Stimulated activated CD4-positive, alpha-beta T cell treated with anti-CD3 and anti-CD28 coated beads, TNF-alpha, amount 100 ng/mL, for 24 hours (primary cell): ENCODE results near the gene JRKL.
A peak's percentile ranks its signal among the peaks of the same experiment; 100 is the strongest.

ENCODE experiments used
- DNase-seq, 3 experiments: peaks; one replicate each; pipeline ENCODE4 v3.0.0-alpha.2; 2020; ENCODE audit warnings: low read depth in 3 of 3

JRKL gene

DNA sequence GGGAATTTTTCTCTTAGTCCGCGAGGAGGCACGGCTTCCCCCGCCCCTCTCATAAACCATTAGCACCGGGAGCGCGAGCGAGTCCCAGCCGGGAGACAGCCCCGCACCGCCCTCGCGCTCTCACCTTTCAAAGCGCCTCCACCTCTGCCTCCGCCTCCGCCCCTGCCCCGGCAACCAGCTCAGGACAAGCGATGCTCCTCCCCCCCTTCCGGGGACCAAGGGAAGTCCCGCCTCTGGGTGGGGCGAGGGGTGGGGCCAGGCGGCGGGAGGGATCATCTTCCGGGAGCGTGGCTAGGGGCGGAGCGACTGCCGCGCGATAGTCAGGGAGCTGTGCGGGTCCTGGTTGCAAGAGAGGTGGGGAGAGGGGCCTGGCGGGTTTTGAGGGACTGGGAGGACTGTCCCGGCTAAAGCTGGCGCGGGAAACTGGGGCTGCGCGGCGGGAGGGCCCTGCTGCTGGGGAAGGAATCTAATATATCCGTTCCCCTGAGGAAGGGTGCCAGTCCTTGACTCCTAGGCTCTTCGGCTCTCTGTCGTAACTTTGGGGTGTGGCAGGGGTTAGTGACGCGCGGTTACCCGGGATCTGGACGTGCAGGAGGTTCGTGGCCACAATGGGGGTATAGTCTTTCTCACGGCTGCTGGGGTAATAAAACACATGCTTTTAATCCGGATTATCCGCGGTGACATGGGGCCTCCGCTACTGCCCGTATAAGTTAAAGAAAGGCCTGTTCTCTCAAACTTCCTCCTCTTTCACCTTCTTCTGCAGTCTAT, at the start of gene JRKL, which contains the start of gene CCDC82:
TSS of gene JRKL (plus strand) at position 294 of the 768 bp plus-strand sequence. CDS start 637 bp downstream, outside the sequence.
TSS of gene CCDC82 (minus strand) at position 193 of the 768 bp plus-strand sequence. CDS start 5,165 bp downstream, outside the sequence.
- peak; percentile 96 to 98 (median 98) for DNase-seq

DNA sequence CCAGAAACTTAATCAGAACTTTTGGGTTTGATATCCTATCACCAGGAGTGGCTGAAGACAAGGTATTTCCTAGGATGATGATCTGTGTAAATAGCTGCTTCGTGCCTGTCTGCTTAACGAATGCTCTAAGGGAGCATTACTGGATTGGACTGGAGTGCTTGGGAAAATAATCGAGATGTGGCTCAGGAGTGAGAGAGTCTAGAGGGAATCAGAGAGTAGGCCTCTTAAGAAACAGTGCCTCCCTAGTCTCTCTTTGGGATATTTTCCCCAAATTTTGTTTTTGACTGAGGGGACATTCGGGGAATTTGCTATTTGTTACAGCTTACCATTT, 49.3 kb upstream of the JRKL start:
- no peak for DNase-seq

DNA sequence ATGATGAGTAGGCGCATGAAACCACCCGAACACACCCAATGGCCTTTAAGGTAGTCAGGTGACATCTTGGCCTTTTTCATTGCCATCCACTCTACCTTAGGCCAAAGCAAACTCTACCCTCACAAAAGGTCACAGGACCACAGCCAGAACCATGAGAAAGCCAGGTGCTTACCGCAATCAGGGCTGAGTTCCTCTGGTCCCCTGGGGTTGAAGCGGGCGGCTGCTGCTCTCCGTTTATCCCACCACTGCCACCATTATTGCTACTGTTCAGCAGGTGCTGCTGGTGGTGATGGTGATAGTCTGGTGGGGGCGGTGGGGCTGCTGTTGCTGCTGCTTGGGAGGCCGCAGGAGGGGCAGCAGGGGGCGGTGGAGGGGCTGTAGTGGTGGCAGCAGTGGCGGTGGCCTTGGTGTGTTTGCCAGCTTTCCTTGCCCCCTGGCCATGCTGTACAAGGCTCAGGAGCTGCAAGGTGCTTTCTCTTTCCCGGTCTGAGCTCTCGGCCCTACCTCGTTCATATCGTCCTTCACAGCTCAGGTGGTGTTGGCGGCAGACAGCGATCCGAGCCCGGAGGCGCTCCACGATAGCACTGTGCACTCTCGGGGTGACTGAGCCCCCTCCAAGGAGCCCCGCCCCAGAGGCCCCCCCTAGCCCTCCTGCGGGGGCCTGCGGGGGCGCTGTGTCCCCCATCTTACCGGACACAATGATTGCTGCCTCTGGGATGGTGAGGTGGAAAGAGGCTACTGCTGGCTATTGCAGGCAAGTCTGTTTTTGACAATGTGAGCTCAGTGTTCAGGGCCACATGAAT, 48.4 kb upstream of the JRKL start:
- DNase-seq: peak in 2 of 3 experiments; percentile 20 to 50

GRCh38 chr11:96342014-96342960, 47.5 kb upstream of the JRKL start:
- no peak for DNase-seq

DNA sequence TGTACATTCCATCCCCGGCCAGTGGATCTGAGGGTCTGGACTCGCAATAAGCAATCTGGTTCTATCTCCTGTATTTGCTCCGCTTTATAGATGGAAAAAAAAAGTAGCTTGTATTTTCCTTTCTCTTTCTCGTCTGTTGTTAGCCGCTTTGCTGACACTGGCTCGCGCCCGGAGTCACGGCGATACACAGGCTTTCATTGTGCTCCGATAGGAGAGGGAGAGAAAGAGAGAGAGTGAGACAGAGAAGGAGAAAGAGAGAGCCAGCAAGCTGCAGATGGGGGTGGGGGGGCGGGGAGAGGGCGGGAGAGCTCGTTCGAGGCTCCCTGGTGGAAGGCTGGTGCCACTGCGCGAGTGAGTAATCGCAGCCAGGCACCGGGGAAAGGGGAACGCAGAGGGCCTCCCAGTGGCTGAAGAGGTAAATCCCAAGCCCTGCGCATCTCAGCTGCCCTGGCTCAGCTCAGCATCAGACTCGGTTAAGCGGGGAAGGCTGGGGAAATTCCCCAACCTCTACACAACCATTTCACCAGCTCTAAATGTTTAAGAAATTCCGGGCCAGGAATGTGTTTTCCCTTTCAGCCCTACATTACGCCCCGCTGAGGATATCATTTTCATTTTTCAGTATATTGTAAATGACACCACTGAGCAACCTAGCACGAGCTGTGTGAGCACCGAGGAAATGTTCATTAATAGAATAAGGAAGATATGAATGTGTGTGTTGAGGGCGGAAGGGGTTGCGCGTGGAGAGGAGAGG, 46.7 kb upstream of the JRKL start, which contains the start of gene MAML2:
TSS of gene MAML2 (minus strand) at position 235 of the 751 bp plus-strand sequence. CDS start 1,300 bp downstream, outside the sequence.
- peak; percentile 78 to 91 (median 81) for DNase-seq

DNA sequence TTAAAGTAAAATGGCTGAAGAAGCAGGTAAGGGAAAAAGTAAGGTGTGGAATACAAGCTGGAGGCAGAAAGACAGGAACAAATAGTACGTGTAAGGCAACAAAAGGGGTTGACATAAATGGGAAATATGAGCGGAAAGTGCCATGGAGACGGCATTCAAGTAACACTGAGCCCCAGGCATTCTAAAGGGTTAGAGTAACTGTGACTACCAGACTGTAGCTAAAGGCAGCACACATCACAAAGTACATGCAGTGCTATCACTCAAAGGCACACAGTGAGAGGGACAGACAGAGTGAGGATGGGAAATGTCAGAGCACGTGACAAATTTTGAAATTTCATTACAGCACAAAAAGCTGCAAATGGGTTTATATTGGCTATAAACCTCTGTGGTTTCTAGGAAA, 33.0 kb upstream of the JRKL start:
- no peak for DNase-seq

GRCh38 chr11:96357794-96358193, 32.0 kb upstream of the JRKL start:
- no peak for DNase-seq

GRCh38 chr11:96358321-96358720, 31.5 kb upstream of the JRKL start:
- no peak for DNase-seq

GRCh38 chr11:96361778-96362177, 28.0 kb upstream of the JRKL start:
- no peak for DNase-seq

DNA sequence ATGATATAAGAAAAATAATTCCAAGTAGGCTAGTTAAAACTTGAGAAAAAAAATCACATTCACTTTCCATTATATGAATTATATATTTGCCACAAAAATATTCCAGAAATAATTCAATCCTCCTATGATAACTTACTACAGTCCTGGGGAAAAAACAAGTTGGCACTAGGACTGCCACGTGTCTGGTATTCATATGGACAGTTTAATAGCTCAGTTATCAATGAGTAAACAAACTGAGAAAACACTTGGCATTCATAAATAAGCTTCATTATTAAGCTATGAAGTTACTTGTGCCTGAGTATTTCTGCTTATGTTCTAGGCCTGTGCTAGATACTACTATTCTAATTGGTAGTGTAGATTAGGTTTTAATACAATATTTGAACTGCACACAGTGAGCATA, 24.3 kb upstream of the JRKL start:
- DNase-seq: no peak

DNA sequence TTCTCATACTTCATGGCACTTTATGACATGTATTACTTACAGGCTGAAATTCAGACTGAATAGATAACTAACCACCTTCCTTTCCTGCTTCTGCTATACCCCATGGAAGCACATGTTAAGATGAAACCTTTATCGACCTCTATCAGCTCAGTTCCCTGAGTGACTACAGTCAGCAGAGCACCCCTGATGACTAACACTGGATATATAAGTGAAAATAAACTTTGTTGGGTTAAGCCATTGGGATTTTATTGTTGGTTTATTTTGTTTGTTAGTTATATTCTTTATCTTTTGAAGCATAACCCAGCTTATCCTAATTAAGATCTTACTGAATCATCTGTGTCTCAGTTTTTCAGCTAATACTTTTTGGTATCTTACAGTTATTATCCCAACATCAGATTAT, 23.8 kb upstream of the JRKL start:
- no peak for DNase-seq

DNA sequence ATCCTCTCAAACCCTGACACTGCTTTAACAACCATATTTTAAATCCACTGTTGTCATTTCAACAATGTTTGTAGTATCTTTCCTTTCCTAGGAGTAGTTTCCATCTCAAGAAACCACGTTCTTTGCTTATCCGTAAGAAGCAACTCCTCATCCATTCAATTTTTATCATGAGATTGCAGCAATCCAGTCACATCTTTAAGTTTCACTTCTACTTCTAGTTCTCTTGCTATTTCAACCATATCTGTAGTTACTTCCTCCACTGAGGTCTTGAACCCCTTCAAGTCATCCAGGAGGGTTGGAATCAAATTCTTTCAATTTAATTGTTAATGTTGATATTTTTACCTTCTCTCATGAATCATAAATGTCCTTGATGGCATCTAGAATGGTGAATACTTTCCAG, 22.5 kb upstream of the JRKL start:
- no peak for DNase-seq

GRCh38 chr11:96373826-96374225, 16.0 kb upstream of the JRKL start:
- DNase-seq: no peak

DNA sequence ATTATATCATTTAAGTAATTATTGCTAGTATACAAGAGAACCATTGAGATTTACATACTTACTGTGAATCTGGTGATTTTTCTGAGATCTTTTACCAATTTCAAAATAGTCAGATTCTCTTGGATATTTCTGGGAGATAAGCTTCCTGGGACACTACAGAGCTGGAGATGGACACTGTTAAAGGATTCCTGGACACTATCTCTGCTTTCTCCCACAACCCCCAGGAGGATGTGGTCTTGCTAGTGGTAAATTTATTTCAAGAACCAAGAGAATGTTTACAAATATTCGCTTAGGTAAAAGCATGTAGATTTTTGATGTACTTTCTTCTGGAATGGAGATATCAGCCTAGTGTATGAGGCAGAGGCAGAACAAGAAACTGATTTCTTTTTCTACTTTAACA, 13.0 kb upstream of the JRKL start:
- no peak for DNase-seq

GRCh38 chr11:96384156-96384555, 5.7 kb upstream of the JRKL start:
- no peak for DNase-seq

DNA sequence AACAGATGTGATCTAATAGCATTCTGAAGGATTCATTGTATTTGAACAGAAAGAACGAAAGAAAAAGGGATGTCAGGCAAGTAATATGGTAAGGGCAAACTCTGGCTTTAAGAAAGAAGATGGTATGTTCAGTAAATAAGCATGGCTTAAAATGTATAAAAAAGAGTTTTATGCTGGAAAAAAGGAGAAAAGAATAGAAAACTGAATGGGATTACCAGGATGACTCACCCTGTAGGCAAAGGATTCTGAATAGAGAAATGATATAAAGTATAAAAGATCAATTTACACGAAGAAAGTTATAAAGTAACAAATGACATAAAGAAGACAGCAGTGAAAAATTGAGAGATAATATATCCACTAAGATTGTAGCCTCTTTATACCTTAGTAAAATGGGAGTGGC, 4.6 kb upstream of the JRKL start:
- no peak for DNase-seq

DNA sequence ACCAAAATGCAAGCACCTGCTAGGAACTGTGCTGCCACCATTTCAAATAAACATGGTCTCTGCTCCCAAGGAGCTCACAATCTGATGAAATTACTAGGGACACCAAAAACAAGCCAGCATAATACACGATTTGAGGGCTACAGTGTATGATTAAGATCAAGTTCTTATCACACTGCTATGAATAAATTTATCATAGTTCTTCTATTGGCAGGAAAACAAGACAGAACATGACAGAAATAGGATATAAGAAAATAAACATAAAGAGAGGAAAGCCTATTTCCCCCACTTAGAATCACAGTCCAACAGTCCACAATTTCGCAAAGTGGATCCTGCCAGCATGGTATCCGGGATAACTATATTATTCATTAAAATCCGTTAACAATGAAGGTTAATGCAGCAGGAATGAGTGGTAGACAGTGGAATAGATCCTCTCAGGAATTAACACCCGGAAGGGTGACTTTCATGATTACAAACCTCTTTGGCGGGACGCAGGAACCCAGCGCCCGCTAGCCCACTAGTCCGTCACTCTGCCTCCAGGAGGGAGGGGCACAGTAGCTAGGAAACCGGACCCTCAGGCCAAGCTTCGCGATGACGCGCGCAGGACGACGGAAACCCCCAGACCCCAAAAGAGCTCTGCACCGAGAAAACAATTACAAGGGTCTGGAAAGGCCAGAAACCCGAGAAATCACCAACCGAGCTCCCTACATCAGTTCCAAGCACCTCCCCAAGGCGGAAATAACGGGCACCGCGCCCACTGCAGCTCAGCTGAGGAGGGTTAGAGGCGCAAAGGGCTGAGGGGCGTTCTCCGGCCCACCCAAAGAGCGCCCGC, 708 bp upstream of the JRKL start:
- DNase-seq: no peak

DNA sequence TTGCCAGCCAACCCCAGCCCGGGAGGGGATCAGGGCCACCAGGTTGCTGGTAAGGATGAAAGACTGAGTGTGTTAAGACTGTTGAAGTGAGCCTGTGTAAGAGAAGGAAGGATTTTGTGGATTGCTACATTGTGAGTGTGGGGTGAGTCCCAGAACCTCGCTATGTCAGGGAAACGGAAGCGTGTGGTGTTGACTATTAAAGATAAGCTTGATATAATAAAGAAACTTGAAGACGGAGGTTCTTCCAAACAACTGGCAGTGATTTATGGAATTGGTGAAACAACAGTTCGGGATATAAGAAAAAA, 627 bp downstream of the JRKL start:
- no peak for DNase-seq

GRCh38 chr11:96391698-96392307, 2.0 kb downstream of the JRKL start:
- DNase-seq: no peak
